Colonic mucosa (tissue), 4 donors: ENCODE data around the gene DPP6. TPM values are rescaled to one million over a fixed set of nuclear protein-coding genes. Genes with fewer than 3 reads are reported as not detected.
A peak's percentile ranks its signal among the peaks of the same experiment; 100 is the strongest.
"Not testable (repeated sequence)": the region's sequence is repeated elsewhere in the genome, so short reads cannot be mapped to it uniquely, and the experiment has no call there.

Experiments
- DNase-seq: peaks from one replicate; pipeline ENCODE4 v3.0.0-alpha.2; 2020
- H3K27ac ChIP-seq: fragments of 200-600 bp; one replicate; pipeline ENCODE4 v1.8.0; 2021
- H3K27me3 ChIP-seq: fragments of 200-600 bp; one replicate; pipeline ENCODE4 v1.8.0; 2021
- H3K36me3 ChIP-seq: fragments of 200-600 bp; one replicate; pipeline ENCODE4 v1.8.0; 2021
- H3K4me1 ChIP-seq: fragments of 200-600 bp; one replicate; pipeline ENCODE4 v1.8.0; 2021; ENCODE audit warnings: mild to moderate bottlenecking
- H3K4me3 ChIP-seq: fragments of 200-600 bp; one replicate; pipeline ENCODE4 v1.8.0; 2021
- H3K9ac ChIP-seq, 2 donors: one replicate each; pipeline ENCODE4 v1.7.0; 2013; ENCODE audit warnings: control low read depth in 2 of 2, low read depth in 2 of 2, low read length in 2 of 2
- H3K9me3 ChIP-seq: fragments of 200-600 bp; one replicate; pipeline ENCODE4 v1.8.0; 2021
- intact Hi-C: fragments of 100-400 bp; cut with DNase I; formaldehyde crosslinking; loops from one replicate; pipeline ENCODE4 v1.14.1; 2022
- total RNA-seq, 2 donors: library from RNA; stranded (reverse); fragmentation: NEBNext Ultra II Directional in 1 of 2; extraction: Animal tissue kit (Norgen Biotek cat#: 25700) in 1 of 2; gene quantifications; one replicate each; pipeline ENCODE4 v1.2.1, GENCODE V29; 2021
- TF ChIP-seq, protein P1 (sequence below): fragments of 200-600 bp; IDR thresholded peaks from one replicate; pipeline ENCODE4 v1.8.0; 2022; ENCODE audit warnings: antibody characterized with exemption, mild to moderate bottlenecking
- donor health status: healthy.
- donor health status: DM: no; HTN: no; CAD: no.
- donor health status: DM: no; HTN: no; CAD: no.

The DPP6 gene
- total RNA-seq, 2 donors from 2014 or later, result 0.17 to 3.9 TPM

DNA sequence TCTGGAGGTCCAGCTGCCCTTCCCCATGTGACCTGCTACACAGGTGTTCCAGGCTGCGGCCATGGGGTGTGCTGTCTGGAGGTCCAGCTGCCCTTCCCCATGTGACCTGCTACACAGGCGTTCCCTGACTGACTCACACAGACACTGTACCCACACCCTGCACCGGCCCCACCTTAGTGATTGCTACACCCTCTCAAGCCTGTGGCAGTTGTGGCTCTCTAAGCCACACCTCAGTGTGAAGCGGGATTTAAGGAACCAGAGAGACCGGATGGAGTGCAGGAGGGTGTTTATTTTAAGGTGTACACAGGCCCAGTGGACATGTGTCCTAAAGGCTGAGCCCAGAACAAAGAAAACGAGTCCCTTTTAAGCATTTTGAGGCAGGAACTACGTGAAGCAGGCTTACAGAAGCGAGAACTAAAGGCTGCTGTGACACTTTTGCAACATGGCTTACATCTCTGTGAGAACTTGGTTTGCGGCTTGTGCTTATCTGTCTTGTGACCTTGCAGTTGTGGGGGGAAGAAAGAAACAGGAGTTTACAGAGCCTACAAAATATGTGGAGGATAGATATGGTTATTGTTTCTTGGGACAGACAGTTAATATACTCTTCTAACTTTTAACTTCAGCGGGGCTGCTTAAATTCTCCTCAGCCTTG is 624.4 kb downstream of the DPP6 start:
- H3K27ac ChIP-seq, result peak overlapping the region; percentile 48
- DNase-seq, result peak; percentile 82
- H3K36me3 ChIP-seq, result no peaks in the 10 kb centered on the region

DNA sequence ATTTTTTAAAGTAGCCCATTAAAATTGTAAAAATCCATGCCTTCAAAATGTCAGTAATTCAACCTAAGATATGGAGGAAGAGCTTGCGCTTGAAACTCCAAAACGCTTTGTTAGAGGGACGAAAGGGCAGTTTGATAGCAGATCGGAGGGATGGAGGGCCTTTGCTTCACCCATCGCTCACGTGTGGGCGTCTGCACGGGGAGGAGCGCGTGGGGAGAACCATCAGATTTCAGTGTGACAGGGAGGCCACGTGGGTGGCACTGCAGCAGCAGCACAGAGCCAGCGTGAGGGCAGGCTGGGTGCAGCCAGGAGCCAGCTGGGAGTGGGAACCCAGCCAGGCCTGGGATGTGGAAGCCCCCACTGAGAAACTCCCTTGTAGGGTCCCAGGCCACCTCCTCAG is 625.3 kb downstream of the DPP6 start:
- Histone ChIP-seq H3K9me3 (no peaks in the 10 kb centered on the region), H3K27ac (no peak overlapping the region), H3K4me1 (no peaks in the 10 kb centered on the region), H3K27me3 (no peaks in the 10 kb centered on the region), H3K9ac (no peak overlapping the region), H3K36me3 (no peaks in the 10 kb centered on the region), H3K4me3 (no peak overlapping the region)
- TF ChIP-seq, protein P1, sequence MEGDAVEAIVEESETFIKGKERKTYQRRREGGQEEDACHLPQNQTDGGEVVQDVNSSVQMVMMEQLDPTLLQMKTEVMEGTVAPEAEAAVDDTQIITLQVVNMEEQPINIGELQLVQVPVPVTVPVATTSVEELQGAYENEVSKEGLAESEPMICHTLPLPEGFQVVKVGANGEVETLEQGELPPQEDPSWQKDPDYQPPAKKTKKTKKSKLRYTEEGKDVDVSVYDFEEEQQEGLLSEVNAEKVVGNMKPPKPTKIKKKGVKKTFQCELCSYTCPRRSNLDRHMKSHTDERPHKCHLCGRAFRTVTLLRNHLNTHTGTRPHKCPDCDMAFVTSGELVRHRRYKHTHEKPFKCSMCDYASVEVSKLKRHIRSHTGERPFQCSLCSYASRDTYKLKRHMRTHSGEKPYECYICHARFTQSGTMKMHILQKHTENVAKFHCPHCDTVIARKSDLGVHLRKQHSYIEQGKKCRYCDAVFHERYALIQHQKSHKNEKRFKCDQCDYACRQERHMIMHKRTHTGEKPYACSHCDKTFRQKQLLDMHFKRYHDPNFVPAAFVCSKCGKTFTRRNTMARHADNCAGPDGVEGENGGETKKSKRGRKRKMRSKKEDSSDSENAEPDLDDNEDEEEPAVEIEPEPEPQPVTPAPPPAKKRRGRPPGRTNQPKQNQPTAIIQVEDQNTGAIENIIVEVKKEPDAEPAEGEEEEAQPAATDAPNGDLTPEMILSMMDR, result no peak
- no peak for DNase-seq
- intact Hi-C loops, result no loop called here

More for the DNA sequence above, 624.4 kb downstream of the DPP6 start:
- Histone ChIP-seq H3K27me3 (no peaks in the 10 kb centered on the region), H3K4me3 (no peak overlapping the region), H3K4me1 (no peaks in the 10 kb centered on the region), H3K9me3 (no peaks in the 10 kb centered on the region), H3K9ac (no peak overlapping the region)
- TF ChIP-seq, protein P1, result no peak
- intact Hi-C loops, result no loop called here

DNA sequence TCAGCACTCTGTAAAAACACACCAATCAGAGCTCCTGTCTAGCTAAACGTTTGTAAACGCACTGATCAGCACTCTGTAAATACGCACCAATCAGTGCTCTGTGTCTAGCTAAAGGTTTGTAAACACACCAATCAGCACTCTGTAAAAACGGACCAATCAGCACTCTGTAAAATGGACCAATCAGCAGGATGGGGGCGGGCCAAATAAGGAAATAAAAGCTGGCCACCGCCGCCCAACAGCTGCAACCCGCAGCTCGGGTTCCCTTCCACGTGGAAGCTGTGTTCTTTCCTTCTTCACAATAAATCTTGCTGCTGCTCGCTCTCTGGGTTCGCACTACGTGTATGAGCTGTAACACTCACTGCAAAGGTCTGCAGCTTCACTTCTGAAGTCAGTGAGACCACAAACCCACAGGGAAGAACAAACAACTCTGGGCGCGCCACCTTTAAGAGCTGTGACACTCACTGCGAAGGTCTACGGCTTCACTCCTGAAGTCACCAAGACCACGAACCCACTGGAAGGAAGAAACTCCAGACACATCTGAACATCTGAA is 625.9 kb downstream of the DPP6 start:
- H3K27ac ChIP-seq, H3K9me3 ChIP-seq, H3K4me1 ChIP-seq, intact Hi-C loops, H3K4me3 ChIP-seq, DNase-seq, H3K27me3 ChIP-seq, H3K36me3 ChIP-seq, H3K9ac ChIP-seq: not testable (repeated sequence)

DNA sequence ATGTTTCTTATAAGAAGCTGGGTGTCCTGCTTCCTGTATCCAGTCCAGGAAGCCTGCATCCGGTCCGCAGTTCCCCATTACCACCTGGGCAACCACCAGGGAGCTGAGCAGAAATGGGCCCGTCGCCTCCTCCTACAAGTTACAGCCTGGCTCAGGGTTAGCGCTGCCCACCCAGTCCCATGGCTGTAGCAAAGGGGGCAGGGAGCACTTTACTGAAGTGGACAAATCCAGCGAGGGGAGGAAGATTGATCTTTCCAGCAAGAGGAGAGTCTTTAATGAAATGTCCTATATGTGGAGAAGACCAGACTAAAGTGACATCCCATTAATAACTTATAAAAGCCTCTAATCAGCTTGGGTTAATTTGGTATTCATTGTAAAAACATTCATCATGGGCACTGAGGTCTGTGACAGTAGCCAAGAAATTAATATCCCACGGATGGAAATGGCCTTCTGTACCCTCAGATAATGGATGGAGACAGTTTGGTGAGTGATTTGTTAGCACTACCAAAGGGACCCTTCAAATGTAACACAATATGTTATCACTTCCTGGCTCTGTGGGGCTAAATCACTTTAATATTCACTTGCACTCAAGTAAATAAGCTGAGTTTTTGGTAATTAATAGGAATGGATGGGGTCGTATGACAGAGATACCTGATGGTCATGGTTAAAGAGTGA is 627.3 kb downstream of the DPP6 start:
- DNase-seq, result no peak
- TF ChIP-seq, protein P1, result no peak
- no peak overlapping the region for H3K4me3 ChIP-seq
- H3K27me3 ChIP-seq, result no peaks in the 10 kb centered on the region
- intact Hi-C loops, result no loop called here
- no peak overlapping the region for H3K27ac ChIP-seq
- H3K4me1 ChIP-seq, result no peaks in the 10 kb centered on the region
- H3K9ac ChIP-seq, result no peak overlapping the region
- no peaks in the 10 kb centered on the region for H3K36me3 ChIP-seq
- no peaks in the 10 kb centered on the region for H3K9me3 ChIP-seq

DNA sequence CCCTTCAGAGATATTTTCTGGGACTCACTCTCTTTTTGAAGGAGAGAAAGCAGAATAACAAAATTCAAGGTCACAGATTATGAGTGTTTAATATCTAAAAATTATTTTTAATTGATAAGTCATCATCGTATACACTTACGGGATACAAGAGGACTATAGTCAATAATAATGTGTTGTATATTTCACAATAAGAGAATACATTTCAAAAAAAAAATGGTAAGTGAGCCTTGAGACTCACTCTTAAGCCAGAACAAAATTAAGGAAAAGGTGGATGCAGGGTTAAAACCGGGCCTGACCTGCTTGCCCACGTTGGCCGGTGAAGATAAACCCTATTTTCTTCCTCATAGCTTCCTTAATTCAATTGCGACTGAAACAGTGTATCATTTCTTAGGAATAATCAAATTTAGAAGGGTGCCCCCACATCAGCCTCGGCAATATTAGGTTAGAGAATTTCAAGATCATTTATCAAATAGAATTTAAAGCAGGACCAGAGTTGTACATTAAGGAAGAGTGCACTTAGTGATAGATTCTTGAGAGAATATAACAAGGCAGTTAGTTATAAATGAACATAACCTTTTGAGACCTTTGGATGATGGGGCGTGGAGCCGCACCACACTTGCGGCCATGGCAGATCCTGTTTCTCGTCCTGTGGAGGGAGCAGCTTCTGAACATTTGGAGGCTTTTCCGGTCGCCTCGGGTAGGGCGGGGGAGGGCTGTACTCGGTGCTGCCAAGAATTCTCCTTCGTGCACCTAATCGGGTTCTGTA is 628.9 kb downstream of the DPP6 start:
- TF ChIP-seq, protein P1, result no peak
- Histone ChIP-seq H3K4me3 (no peak overlapping the region), H3K4me1 (no peaks in the 10 kb centered on the region), H3K27me3 (no peaks in the 10 kb centered on the region), H3K9me3 (no peaks in the 10 kb centered on the region), H3K36me3 (no peaks in the 10 kb centered on the region), H3K27ac (no peak overlapping the region), H3K9ac (no peak overlapping the region)
- DNase-seq, result no peak
- intact Hi-C loops, result no loop called here
